Esophagus squamous epithelium (tissue), 5 donors: ENCODE results near the gene PDZK1IP1. TPM values are rescaled to one million over a fixed set of nuclear protein-coding genes. Genes with fewer than 3 reads are reported as not detected.
A peak's percentile ranks its signal among the peaks of the same experiment; 100 is the strongest.

Experiments used
- DNase-seq: peaks from one replicate; lab custom pipeline; 2025; lab: John Stamatoyannopoulos, UW
- H3K27ac ChIP-seq, 4 donors: fragments of 200-600 bp; sonication (generic); one replicate each; pipeline ENCODE4 v1.5.1; 2016 to 2019; ENCODE audit warnings: mild to moderate bottlenecking in 1 of 4
- H3K27me3 ChIP-seq, 4 donors: fragments of 200-600 bp; sonication (generic); 1 replicate in 3 of 4; 2 replicates in 1 of 4; pipeline versions ENCODE4 v1.5.1 to v1.6.0; 2017 to 2021; ENCODE audit warnings: antibody characterized with exemption in 1 of 4
- H3K36me3 ChIP-seq, 3 donors: fragments of 200-600 bp; sonication (generic); one replicate each; pipeline ENCODE4 v1.5.1; 2016 to 2019
- H3K4me1 ChIP-seq, 3 donors: fragments of 200-600 bp; sonication (generic); one replicate each; pipeline ENCODE4 v1.5.1; 2017 to 2019
- H3K4me3 ChIP-seq, 4 donors: fragments of 200-600 bp; sonication (generic); 1 replicate in 3 of 4; 2 replicates in 1 of 4; pipeline ENCODE4 v1.5.1; 2016 to 2019; ENCODE audit warnings: mild to moderate bottlenecking in 2 of 4, moderate library complexity in 1 of 4
- H3K9me3 ChIP-seq, 3 donors: fragments of 200-600 bp; sonication (generic); one replicate each; pipeline ENCODE4 v1.5.1; 2016 to 2019
- CTCF ChIP-seq, 6 experiments: fragments of 450-650 bp in 4 of 6; fragments of 200-600 bp in 2 of 6; sonication (generic) in 2 of 6; IDR thresholded peaks; one replicate each; pipeline ENCODE4 v1.5.1; 2016 to 2019; ENCODE audit warnings: antibody characterized with exemption in 6 of 6, mild to moderate bottlenecking in 4 of 6, moderate library complexity in 4 of 6
- POLR2A ChIP-seq, 4 donors: fragments of 450-650 bp; IDR thresholded peaks; one replicate each; pipeline ENCODE4 v1.6.1; 2017; ENCODE audit warnings: antibody characterized with exemption in 4 of 4, mild to moderate bottlenecking in 4 of 4, moderate library complexity in 3 of 4
- WGBS, 2 donors: methylation state at CpG; one replicate each; pipeline ENCODE4 v1.1.5; 2018; 5-methylcytosine and 5-hydroxymethylcytosine counted together
- intact Hi-C: fragments of 100-400 bp; cut with DNase I; formaldehyde crosslinking; loops from one replicate; pipeline ENCODE4 v1.15.0; 2022
- total RNA-seq, 4 donors: library from RNA; depleted of rRNA; stranded (reverse); fragments of >200 nt; gene quantifications; one replicate each; pipeline ENCODE4 v1.1.0, GENCODE V29; 2016
- donor health status: DM: yes; HTN: yes; CAD: no.

The PDZK1IP1 gene
- total RNA-seq, 4 donors from 2014 or later, result 9.7 to 429 (median 312) TPM

GRCh38 chr1:47178654-47179016 is 11.2 kb downstream of the PDZK1IP1 start:
- Histone ChIP-seq H3K4me1 (peaks cover 7 to 53% (median 43%) of the 10 kb centered on the region in 3 donors), H3K9me3 (no peaks in the 10 kb centered on the region), H3K27ac (no peak overlapping the region), H3K27me3 (peaks cover 0 to 49% (median 0%) of the 10 kb centered on the region in 4 donors), H3K36me3 (no peaks in the 10 kb centered on the region), H3K4me3 (peak overlapping the region in 2 of 4 donors; percentile 42 to 64)
- TF ChIP-seq POLR2A (IDR thresholded peaks at IDR 0.05) (no peak), CTCF (IDR thresholded peaks at IDR 0.05) (no peak)
- intact Hi-C loops, result no loop called here
- 52 to 72% methylated on average over 7 of the region's 8 CpGs for WGBS, 2 donors
- DNase-seq, result no peak

- no peaks in the 10 kb centered on the region for H3K36me3 ChIP-seq
- intact Hi-C loops, result no loop called here
- DNase-seq, result no peak
- H3K9me3 ChIP-seq, result no peaks in the 10 kb centered on the region
- H3K27ac ChIP-seq, result no peak overlapping the region
- 91% methylated on average over 6 of the region's 6 CpGs for WGBS, 2 donors
- no peak for TF ChIP-seq POLR2A (IDR thresholded peaks at IDR 0.05)
- no peak overlapping the region for H3K4me3 ChIP-seq
- peaks cover 0 to 49% (median 0%) of the 10 kb centered on the region in 4 donors for H3K27me3 ChIP-seq
- peaks cover 7 to 52% (median 37%) of the 10 kb centered on the region in 3 donors for H3K4me1 ChIP-seq
Observed at GRCh38 chr1:47178020-47178419, 11.8 kb downstream of the PDZK1IP1 start.

GRCh38 chr1:47175227-47175934 is 14.5 kb downstream of the PDZK1IP1 start:
- no peaks in the 10 kb centered on the region for H3K9me3 ChIP-seq
- H3K27ac ChIP-seq, result no peak overlapping the region
- intact Hi-C loops, result no loop called here
- DNase-seq, result no peak
- whole genome bisulfite sequencing, 2 donors, result 14 to 15% methylated on average over 11 of the region's 11 CpGs
- no peak overlapping the region for H3K4me3 ChIP-seq
- H3K36me3 ChIP-seq, result no peaks in the 10 kb centered on the region
- peaks cover 4 to 28% (median 11%) of the 10 kb centered on the region in 3 donors for H3K4me1 ChIP-seq
- TF ChIP-seq POLR2A (IDR thresholded peaks at IDR 0.05) (no peak), CTCF (IDR thresholded peaks at IDR 0.05) (peak; percentile 62 to 97 (median 92))
- H3K27me3 ChIP-seq, result peaks cover 0 to 34% (median 0%) of the 10 kb centered on the region in 4 donors

- no peaks in the 10 kb centered on the region for H3K9me3 ChIP-seq
- H3K4me3 ChIP-seq, result no peak overlapping the region
- peaks cover 0 to 29% (median 0%) of the 10 kb centered on the region in 4 donors for H3K27me3 ChIP-seq
- no peaks in the 10 kb centered on the region for H3K36me3 ChIP-seq
- DNase-seq, result no peak
- no peak overlapping the region for H3K27ac ChIP-seq
- H3K4me1 ChIP-seq, result peaks cover 4 to 21% (median 4%) of the 10 kb centered on the region in 3 donors
- TF ChIP-seq CTCF (IDR thresholded peaks at IDR 0.05) (no peak), POLR2A (IDR thresholded peaks at IDR 0.05) (no peak)
- intact Hi-C loops, result no loop called here
Observed at GRCh38 chr1:47174656-47175020, 15.2 kb downstream of the PDZK1IP1 start.

GRCh38 chr1:47172782-47173181 is 17.1 kb downstream of the PDZK1IP1 start:
- Histone ChIP-seq H3K27ac (no peak overlapping the region), H3K27me3 (peaks cover 0 to 29% (median 0%) of the 10 kb centered on the region in 4 donors), H3K36me3 (no peaks in the 10 kb centered on the region), H3K4me1 (peaks cover 0 to 11% (median 0%) of the 10 kb centered on the region in 3 donors), H3K4me3 (no peak overlapping the region), H3K9me3 (no peaks in the 10 kb centered on the region)
- TF ChIP-seq CTCF (IDR thresholded peaks at IDR 0.05), result no peak
- no peak for TF ChIP-seq POLR2A (IDR thresholded peaks at IDR 0.05)
- no peak for DNase-seq
- WGBS, 2 donors, result 76 to 82% methylated on average over 5 of the region's 5 CpGs
- intact Hi-C loops, result no loop called here
